Smooth muscle cell (in vitro differentiated cells): ENCODE results near the gene RHBDD1. TPM values are rescaled to one million over a fixed set of nuclear protein-coding genes. Genes with fewer than 3 reads are reported as not detected.

Experiments
- DNase-seq: peaks from one replicate; lab custom pipeline; 2025; ENCODE audit not compliant: unreplicated experiment; lab: John Stamatoyannopoulos, UW
- H2AFZ ChIP-seq: fragments of 200-600 bp; sonication (generic); 2 replicates; pipeline ENCODE4 v1.6.0; 2016; ENCODE audit warnings: antibody characterized with exemption, low read depth, mild to moderate bottlenecking
- H3F3A ChIP-seq: fragments of 200-600 bp; sonication (generic); 2 replicates; pipeline ENCODE4 v1.6.0; 2017; ENCODE audit warnings: antibody characterized with exemption, low read depth
- H3K27ac ChIP-seq: fragments of 200-600 bp; sonication (generic); 2 replicates; pipeline ENCODE4 v1.5.1; 2016; ENCODE audit warnings: low read depth, mild to moderate bottlenecking
- H3K27me3 ChIP-seq: fragments of 200-600 bp; sonication (generic); 2 replicates; pipeline ENCODE4 v1.6.1; 2016; ENCODE audit warnings: low read depth, mild to moderate bottlenecking
- H3K36me3 ChIP-seq: fragments of 200-600 bp; sonication (generic); 2 replicates; pipeline ENCODE4 v1.5.1; 2016; ENCODE audit warnings: low read depth
- H3K4me1 ChIP-seq: fragments of 200-600 bp; sonication (generic); 2 replicates; pipeline ENCODE4 v1.5.1; 2016; ENCODE audit warnings: low read depth
- H3K4me2 ChIP-seq: fragments of 200-600 bp; sonication (generic); 2 replicates; pipeline ENCODE4 v1.6.0; 2016; ENCODE audit warnings: mild to moderate bottlenecking
- H3K4me3 ChIP-seq: fragments of 200-600 bp; sonication (generic); 2 replicates; pipeline ENCODE4 v1.5.1; 2016; ENCODE audit warnings: mild to moderate bottlenecking
- H3K79me2 ChIP-seq: fragments of 200-600 bp; sonication (generic); 2 replicates; pipeline ENCODE4 v1.6.0; 2016; ENCODE audit warnings: low read depth, mild to moderate bottlenecking
- H3K9ac ChIP-seq: fragments of 200-600 bp; sonication (generic); 2 replicates; pipeline ENCODE4 v1.6.0; 2016; ENCODE audit warnings: low read depth
- H3K9me3 ChIP-seq: fragments of 200-600 bp; sonication (generic); replicated peaks from 2 replicates; pipeline ENCODE4 v1.5.1; 2016; ENCODE audit warnings: low read depth
- H4K20me1 ChIP-seq: fragments of 200-600 bp; sonication (generic); 2 replicates; pipeline ENCODE4 v1.6.0; 2016; ENCODE audit warnings: low read depth
- CTCF ChIP-seq: fragments of 200-600 bp; sonication (generic); IDR thresholded peaks from 2 replicates; pipeline ENCODE4 v1.5.1; 2017; ENCODE audit warnings: borderline replicate concordance, mild to moderate bottlenecking, antibody characterized with exemption; ENCODE audit not compliant: insufficient read depth, poor library complexity, severe bottlenecking
- WGBS: methylation state at CpG from one replicate; pipeline ENCODE4 v1.1.7; 2016; ENCODE audit warnings: low lambda C conversion rate; 5-methylcytosine and 5-hydroxymethylcytosine counted together
- polyA plus RNA-seq: library from polyadenylated mRNA; unstranded; fragments of >200 nt; fragmentation: Nextera tagmentation; extraction: Ambion mirVana; gene quantifications from 2 replicates; pipeline ENCODE4 v1.2.1, GENCODE V29; 2016
- total RNA-seq: library from RNA; depleted of rRNA; stranded (reverse); fragments of >200 nt; gene quantifications from 2 replicates; pipeline ENCODE4 v1.2.3, GENCODE V29; 2014

Gene RHBDD1
- total and polyA plus RNA-seq, 2 experiments from 2014 or later, result 11.3 to 20.7 TPM

GRCh38 chr2:226888378-226888965 is 52.6 kb downstream of the RHBDD1 start:
- Histone ChIP-seq H3K9ac (peak overlapping the region; percentile 40), H3K4me1 (peaks cover 4% of the 10 kb centered on the region), H3K27ac (peak overlapping the region; percentile 85), H4K20me1 (no peaks in the 10 kb centered on the region), H3K36me3 (no peaks in the 10 kb centered on the region), H3K4me3 (no peak overlapping the region), H3K79me2 (no peaks in the 10 kb centered on the region), H3K27me3 (no peaks in the 10 kb centered on the region), H3K4me2 (peak overlapping the region; percentile 67), H3F3A (no peaks in the 10 kb centered on the region), H2AFZ (no peak overlapping the region), H3K9me3 (no peaks in the 10 kb centered on the region)
- DNase-seq, result no peak
- no peak for TF ChIP-seq CTCF
- 86% methylated on average over 2 of the region's 2 CpGs for WGBS

- Histone ChIP-seq H3K4me2 (peak overlapping the region; percentile 67), H3K9me3 (no peaks in the 10 kb centered on the region), H3K9ac (no peak overlapping the region), H4K20me1 (no peaks in the 10 kb centered on the region), H3K4me1 (peaks cover 4% of the 10 kb centered on the region), H2AFZ (no peak overlapping the region), H3K36me3 (no peaks in the 10 kb centered on the region), H3K79me2 (no peaks in the 10 kb centered on the region), H3K4me3 (no peak overlapping the region), H3F3A (no peaks in the 10 kb centered on the region), H3K27ac (peak overlapping the region; percentile 85), H3K27me3 (no peaks in the 10 kb centered on the region)
- no peak for TF ChIP-seq CTCF
- no peak for DNase-seq
- WGBS, result 73% methylated on average over 4 of the region's 4 CpGs
These were observed 53.1 kb downstream of the RHBDD1 start for GRCh38 chr2:226888971-226889370.

GRCh38 chr2:226890286-226890685 is 54.4 kb downstream of the RHBDD1 start:
- H4K20me1 ChIP-seq, result no peaks in the 10 kb centered on the region
- no peak overlapping the region for H3K4me3 ChIP-seq
- H3K9ac ChIP-seq, result no peak overlapping the region
- WGBS, result 82% methylated on average over 1 of the region's 1 CpG
- H2AFZ ChIP-seq, result no peak overlapping the region
- H3F3A ChIP-seq, result no peaks in the 10 kb centered on the region
- no peaks in the 10 kb centered on the region for H3K79me2 ChIP-seq
- H3K9me3 ChIP-seq, result no peaks in the 10 kb centered on the region
- H3K36me3 ChIP-seq, result no peaks in the 10 kb centered on the region
- peaks cover 4% of the 10 kb centered on the region for H3K4me1 ChIP-seq
- H3K27ac ChIP-seq, result no peak overlapping the region
- H3K27me3 ChIP-seq, result no peaks in the 10 kb centered on the region
- no peak for TF ChIP-seq CTCF
- no peak for DNase-seq
- H3K4me2 ChIP-seq, result no peak overlapping the region
